Superior temporal gyrus (tissue), 1 donor: Measurements from ENCODE around the gene RUSF1.
"Not testable (repeated sequence)": the region's sequence is repeated elsewhere in the genome, so short reads cannot be mapped to it uniquely, and the experiment has no call there.

Experiments used
- DNase-seq: peaks from one replicate; pipeline ENCODE4 v3.0.0-alpha.2; 2016; ENCODE audit errors: extremely low spot score

The RUSF1 gene

GRCh38 chr16:31487071-31487719 is 21.0 kb downstream of the RUSF1 start:
- DNase-seq: no peak

- DNase-seq: no peak
Measured at GRCh38 chr16:31486045-31486444, 22.1 kb downstream of the RUSF1 start.

GRCh38 chr16:31485571-31485970 is 22.6 kb downstream of the RUSF1 start:
- DNase-seq: no peak

- DNase-seq: no peak
Measured at GRCh38 chr16:31484491-31485171, 23.6 kb downstream of the RUSF1 start.

- DNase-seq: not testable (repeated sequence)
Measured at GRCh38 chr16:31484048-31484447, 24.1 kb downstream of the RUSF1 start.

- DNase-seq: no peak
Measured at GRCh38 chr16:31483081-31483480, 25.1 kb downstream of the RUSF1 start, which contains the start of gene SLC5A2. SLC5A2 (plus strand) TSS chr16:31483123; CDS start chr16:31483137, 14 bp downstream.

- no peak for DNase-seq
Measured at GRCh38 chr16:31480851-31481536, 27.2 kb downstream of the RUSF1 start.

GRCh38 chr16:31479751-31480150 is 28.4 kb downstream of the RUSF1 start:
- DNase-seq: no peak

GRCh38 chr16:31478956-31479355 is 29.2 kb downstream of the RUSF1 start:
- no peak for DNase-seq

GRCh38 chr16:31477220-31478216 is 30.7 kb downstream of the RUSF1 start:
- DNase-seq: no peak

GRCh38 chr16:31476303-31477219 is 31.6 kb downstream of the RUSF1 start:
- DNase-seq: no peak

- DNase-seq: no peak
Measured at GRCh38 chr16:31475946-31476302, 32.3 kb downstream of the RUSF1 start.

GRCh38 chr16:31474773-31475738 is 33.1 kb downstream of the RUSF1 start:
- DNase-seq: no peak

GRCh38 chr16:31474173-31474714 is 33.9 kb downstream of the RUSF1 start:
- no peak for DNase-seq

- DNase-seq: no peak
Measured at GRCh38 chr16:31473264-31473984, 34.8 kb downstream of the RUSF1 start.

- DNase-seq: no peak
Measured at GRCh38 chr16:31472709-31473203, 35.4 kb downstream of the RUSF1 start.

GRCh38 chr16:31471875-31472708 is 36.1 kb downstream of the RUSF1 start, which contains the start of gene TGFB1I1:
TGFB1I1 (plus strand) TSS chr16:31472152; CDS start chr16:31472189, 37 bp downstream.
- no peak for DNase-seq
